ES-I3 (cell line): Measurements from ENCODE around the gene PDGFRA.

Source experiments
- H3K36me3 ChIP-seq: 2 replicates; pipeline ENCODE4 v1.6.1; 2013; ENCODE audit warnings: mild to moderate bottlenecking, low read length, control low read depth, moderate library complexity; ENCODE audit not compliant: insufficient read depth
- H3K4me1 ChIP-seq: 2 replicates; pipeline ENCODE4 v1.6.1; 2013; ENCODE audit warnings: mild to moderate bottlenecking, control low read depth, low read length; ENCODE audit not compliant: insufficient read depth
- H3K9ac ChIP-seq: 2 replicates; pipeline ENCODE4 v1.6.1; 2013; ENCODE audit warnings: low read depth, mild to moderate bottlenecking, low read length, moderate library complexity
- H3K9me3 ChIP-seq: 2 replicates; pipeline ENCODE4 v1.6.1; 2013; ENCODE audit warnings: mild to moderate bottlenecking, low read length, moderate library complexity; ENCODE audit not compliant: control insufficient read depth, insufficient read depth

Gene PDGFRA

GRCh38 chr4:54228961-54229501 is at the start of gene PDGFRA:
TSS of gene PDGFRA (plus strand) at chr4:54229293. CDS start at chr4:54258769, 29,476 bp downstream.
- Histone ChIP-seq H3K9me3 (no peaks in the 10 kb centered on the region), H3K4me1 (peaks cover 5% of the 10 kb centered on the region; the same call in 1 of the 2 replicates), H3K9ac (peak within 1 kb of the TSS; percentile 50; the same call in 1 of the 2 replicates), H3K36me3 (no peaks in the 10 kb centered on the region)

- Histone ChIP-seq H3K4me1 (no peaks in the 10 kb centered on the region), H3K9me3 (no peaks in the 10 kb centered on the region), H3K9ac (no peak overlapping the region), H3K36me3 (no peaks in the 10 kb centered on the region)
Measured at GRCh38 chr4:54184581-54184980, 44.5 kb upstream of the PDGFRA start.

GRCh38 chr4:54185044-54185780 is 43.9 kb upstream of the PDGFRA start:
- Histone ChIP-seq H3K9me3 (no peaks in the 10 kb centered on the region), H3K36me3 (no peaks in the 10 kb centered on the region), H3K9ac (no peak overlapping the region)

GRCh38 chr4:54185866-54186265 is 43.2 kb upstream of the PDGFRA start:
- Histone ChIP-seq H3K9ac (no peak overlapping the region), H3K9me3 (no peaks in the 10 kb centered on the region), H3K4me1 (no peaks in the 10 kb centered on the region), H3K36me3 (no peaks in the 10 kb centered on the region)

More at GRCh38 chr4:54185044-54185780, 43.9 kb upstream of the PDGFRA start:
- H3K4me1 ChIP-seq, result no peaks in the 10 kb centered on the region

GRCh38 chr4:54186371-54186770 is 42.7 kb upstream of the PDGFRA start:
- Histone ChIP-seq H3K36me3 (no peaks in the 10 kb centered on the region), H3K9ac (no peak overlapping the region), H3K9me3 (no peaks in the 10 kb centered on the region), H3K4me1 (no peaks in the 10 kb centered on the region)

- H3K4me1 ChIP-seq, result no peaks in the 10 kb centered on the region
- H3K9ac ChIP-seq, result no peak overlapping the region
- no peaks in the 10 kb centered on the region for H3K9me3 ChIP-seq
- no peaks in the 10 kb centered on the region for H3K36me3 ChIP-seq
Measured at GRCh38 chr4:54187148-54187547, 41.9 kb upstream of the PDGFRA start.

- Histone ChIP-seq H3K9me3 (no peaks in the 10 kb centered on the region), H3K36me3 (no peaks in the 10 kb centered on the region), H3K9ac (no peak overlapping the region), H3K4me1 (no peaks in the 10 kb centered on the region)
Measured at GRCh38 chr4:54189140-54189539, 40.0 kb upstream of the PDGFRA start.

- Histone ChIP-seq H3K4me1 (peaks cover 6% of the 10 kb centered on the region; the same call in 1 of the 2 replicates), H3K36me3 (no peaks in the 10 kb centered on the region), H3K9me3 (no peaks in the 10 kb centered on the region), H3K9ac (no peak overlapping the region)
Measured at GRCh38 chr4:54192811-54193210, 36.3 kb upstream of the PDGFRA start.

- no peaks in the 10 kb centered on the region for H3K36me3 ChIP-seq
- H3K9ac ChIP-seq, result no peak overlapping the region
- H3K9me3 ChIP-seq, result no peaks in the 10 kb centered on the region
- peaks cover 6% of the 10 kb centered on the region; the same call in 1 of the 2 replicates for H3K4me1 ChIP-seq
Measured at GRCh38 chr4:54197926-54198325, 31.2 kb upstream of the PDGFRA start.

- Histone ChIP-seq H3K4me1 (peaks cover 6% of the 10 kb centered on the region; the same call in 1 of the 2 replicates), H3K36me3 (no peaks in the 10 kb centered on the region), H3K9me3 (no peaks in the 10 kb centered on the region), H3K9ac (no peak overlapping the region)
Measured at GRCh38 chr4:54199919-54200318, 29.2 kb upstream of the PDGFRA start.

- Histone ChIP-seq H3K4me1 (peaks cover 8% of the 10 kb centered on the region; the same call in 1 of the 2 replicates), H3K9ac (no peak overlapping the region), H3K36me3 (no peaks in the 10 kb centered on the region), H3K9me3 (no peaks in the 10 kb centered on the region)
Measured at GRCh38 chr4:54209617-54210016, 19.5 kb upstream of the PDGFRA start.

GRCh38 chr4:54213001-54213400 is 16.1 kb upstream of the PDGFRA start:
- Histone ChIP-seq H3K9me3 (no peaks in the 10 kb centered on the region), H3K36me3 (no peaks in the 10 kb centered on the region), H3K4me1 (peaks cover 8% of the 10 kb centered on the region; the same call in 1 of the 2 replicates), H3K9ac (no peak overlapping the region)

- Histone ChIP-seq H3K9ac (no peak overlapping the region), H3K36me3 (no peaks in the 10 kb centered on the region), H3K9me3 (no peaks in the 10 kb centered on the region), H3K4me1 (peaks cover 8% of the 10 kb centered on the region; the same call in 1 of the 2 replicates)
Measured at GRCh38 chr4:54213761-54214160, 15.3 kb upstream of the PDGFRA start.

GRCh38 chr4:54215379-54216077 is 13.6 kb upstream of the PDGFRA start:
- peaks cover 8% of the 10 kb centered on the region; the same call in 1 of the 2 replicates for H3K4me1 ChIP-seq
- no peaks in the 10 kb centered on the region for H3K36me3 ChIP-seq
- no peaks in the 10 kb centered on the region for H3K9me3 ChIP-seq
- no peak overlapping the region for H3K9ac ChIP-seq
